Lower leg skin (tissue), 4 donors: Measurements from ENCODE around the gene NOL3. TPM values are rescaled to one million over a fixed set of nuclear protein-coding genes. Genes with fewer than 3 reads are reported as not detected.

Experiments
- DNase-seq, 2 donors: peaks; one replicate each; pipeline ENCODE4 v3.0.0-alpha.2; 2019; ENCODE audit warnings: low spot score in 2 of 2
- H3K4me3 ChIP-seq: fragments of 200-600 bp; sonication (generic); 2 replicates; pipeline ENCODE4 v1.5.1; 2017; ENCODE audit warnings: mild to moderate bottlenecking, low read depth; ENCODE audit not compliant: poor library complexity, severe bottlenecking
- POLR2A ChIP-seq, 2 donors: fragments of 450-650 bp; IDR thresholded peaks; one replicate each; pipeline ENCODE4 v1.6.1; 2016 to 2017; ENCODE audit warnings: antibody characterized with exemption in 2 of 2, mild to moderate bottlenecking in 1 of 2, moderate library complexity in 1 of 2
- WGBS, 2 donors: methylation state at CpG; one replicate each; pipeline ENCODE4 v1.1.5; 2018; 5-methylcytosine and 5-hydroxymethylcytosine counted together
- intact Hi-C: fragments of 100-400 bp; cut with DNase I; formaldehyde crosslinking; loops from one replicate; pipeline ENCODE4 v1.15.0; 2023; ENCODE audit warnings: low total_unique reads
- total RNA-seq, 4 donors: library from RNA; depleted of rRNA; stranded (reverse); fragments of >200 nt; gene quantifications; one replicate each; pipeline ENCODE4 v1.1.0, GENCODE V29; 2016
- TF ChIP-seq, protein P1 (sequence below), 3 donors: fragments of 450-650 bp; IDR thresholded peaks; one replicate each; pipeline ENCODE4 v1.5.1; 2016; ENCODE audit warnings: antibody characterized with exemption in 3 of 3, mild to moderate bottlenecking in 3 of 3, moderate library complexity in 2 of 3

NOL3 gene
- total RNA-seq, 4 donors from 2014 or later = 84.3 to 139 (median 115) TPM

DNA sequence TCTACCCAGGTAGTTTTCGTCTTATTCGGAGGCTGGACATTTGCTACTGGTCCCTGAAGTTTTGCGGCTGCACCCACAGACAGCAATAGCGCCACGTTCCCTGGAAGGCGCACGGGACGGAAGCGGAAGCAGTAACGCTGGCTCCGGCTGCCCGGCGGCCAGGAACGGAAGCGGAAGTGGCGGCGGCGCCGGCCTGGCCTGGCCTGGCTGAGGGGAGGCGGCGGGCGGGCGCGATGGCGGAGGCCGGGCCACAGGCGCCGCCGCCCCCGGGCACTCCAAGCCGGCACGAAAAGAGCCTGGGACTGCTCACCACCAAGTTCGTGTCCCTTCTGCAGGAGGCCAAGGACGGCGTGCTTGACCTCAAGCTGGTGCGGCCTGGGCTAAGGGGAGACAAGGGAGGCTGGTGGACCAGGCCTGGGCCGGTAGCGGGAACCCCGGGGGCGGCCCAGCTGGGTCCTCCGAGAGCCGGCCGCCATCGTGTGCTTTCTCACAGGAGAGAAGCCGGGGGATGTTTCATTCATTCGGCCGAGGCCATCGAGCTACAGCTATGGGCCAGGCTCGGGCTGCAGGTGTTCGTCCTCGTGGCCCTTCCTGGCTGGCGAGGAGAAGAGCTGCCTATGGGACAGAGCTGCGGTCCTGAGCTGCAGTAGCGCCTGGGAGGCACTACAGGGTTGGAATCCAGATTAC lies 21.8 kb downstream of the NOL3 start, which contains the start of gene E2F4:
TSS of gene E2F4 (plus strand) at position 161 of the 687 bp plus-strand sequence. CDS start at position 234, 73 bp downstream.
- WGBS, 2 donors = 0% methylated on average over 24 to 31 of the region's 54 CpGs
- TF ChIP-seq POLR2A (IDR thresholded peaks at IDR 0.05) = no peak
- TF ChIP-seq, protein P1, sequence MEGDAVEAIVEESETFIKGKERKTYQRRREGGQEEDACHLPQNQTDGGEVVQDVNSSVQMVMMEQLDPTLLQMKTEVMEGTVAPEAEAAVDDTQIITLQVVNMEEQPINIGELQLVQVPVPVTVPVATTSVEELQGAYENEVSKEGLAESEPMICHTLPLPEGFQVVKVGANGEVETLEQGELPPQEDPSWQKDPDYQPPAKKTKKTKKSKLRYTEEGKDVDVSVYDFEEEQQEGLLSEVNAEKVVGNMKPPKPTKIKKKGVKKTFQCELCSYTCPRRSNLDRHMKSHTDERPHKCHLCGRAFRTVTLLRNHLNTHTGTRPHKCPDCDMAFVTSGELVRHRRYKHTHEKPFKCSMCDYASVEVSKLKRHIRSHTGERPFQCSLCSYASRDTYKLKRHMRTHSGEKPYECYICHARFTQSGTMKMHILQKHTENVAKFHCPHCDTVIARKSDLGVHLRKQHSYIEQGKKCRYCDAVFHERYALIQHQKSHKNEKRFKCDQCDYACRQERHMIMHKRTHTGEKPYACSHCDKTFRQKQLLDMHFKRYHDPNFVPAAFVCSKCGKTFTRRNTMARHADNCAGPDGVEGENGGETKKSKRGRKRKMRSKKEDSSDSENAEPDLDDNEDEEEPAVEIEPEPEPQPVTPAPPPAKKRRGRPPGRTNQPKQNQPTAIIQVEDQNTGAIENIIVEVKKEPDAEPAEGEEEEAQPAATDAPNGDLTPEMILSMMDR (IDR thresholded peaks at IDR 0.05) = no peak
- peak within 1 kb of the TSS; percentile 93 for H3K4me3 ChIP-seq
- peak; percentile 86 to 97 for DNase-seq
- intact Hi-C loops = no loop called here

DNA sequence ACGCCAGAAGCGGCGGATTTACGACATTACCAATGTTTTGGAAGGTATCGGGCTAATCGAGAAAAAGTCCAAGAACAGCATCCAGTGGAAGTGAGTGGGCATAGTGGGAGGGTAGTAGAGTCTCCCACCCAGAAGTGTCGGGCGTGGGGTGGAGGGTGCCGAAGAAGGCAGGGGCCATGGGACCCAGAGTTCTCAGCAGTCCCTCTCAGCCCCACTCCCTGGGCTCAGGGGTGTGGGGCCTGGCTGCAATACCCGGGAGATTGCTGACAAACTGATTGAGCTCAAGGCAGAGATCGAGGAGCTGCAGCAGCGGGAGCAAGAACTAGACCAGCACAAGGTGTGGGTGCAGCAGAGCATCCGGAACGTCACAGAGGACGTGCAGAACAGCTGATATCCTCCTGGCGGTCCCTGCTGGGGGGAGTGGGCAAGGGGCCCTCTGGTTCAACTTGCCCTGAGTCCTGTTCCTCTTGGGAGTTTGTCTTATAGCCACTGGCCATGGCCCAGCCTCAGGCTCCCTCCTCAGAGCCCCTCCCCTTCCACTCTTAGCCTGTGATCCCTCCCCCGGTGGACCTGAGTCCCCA lies 22.5 kb downstream of the NOL3 start:
- intact Hi-C loops = no loop called here
- no peak for DNase-seq
- H3K4me3 ChIP-seq = peak overlapping the region; percentile 93
- TF ChIP-seq, protein P1 (IDR thresholded peaks at IDR 0.05) = no peak
- TF ChIP-seq POLR2A (IDR thresholded peaks at IDR 0.05) = no peak
- 16 to 22% methylated on average over 17 of the region's 17 CpGs for WGBS, 2 donors

DNA sequence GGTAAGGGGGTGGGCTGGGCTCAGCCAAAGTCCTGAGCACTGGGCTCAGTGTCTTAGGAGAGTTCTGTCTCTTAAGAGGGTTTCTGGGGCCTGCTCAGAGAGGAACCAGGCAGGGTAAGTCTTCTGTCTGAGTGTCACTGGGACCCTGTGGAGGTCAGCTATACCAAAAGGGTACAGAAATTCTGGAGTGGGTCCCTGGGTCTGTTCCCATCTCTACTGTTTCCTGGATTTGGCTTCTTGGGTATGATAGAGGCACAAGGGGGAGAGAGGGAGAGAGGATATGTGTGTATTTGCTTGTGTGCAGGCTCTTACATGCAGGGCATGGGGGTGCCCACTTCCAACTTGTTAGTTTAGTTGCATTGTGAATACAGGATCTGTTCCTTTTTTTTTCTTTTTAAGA lies 23.2 kb downstream of the NOL3 start:
- no peak overlapping the region for H3K4me3 ChIP-seq
- TF ChIP-seq, protein P1 (IDR thresholded peaks at IDR 0.05) = no peak
- no peak for TF ChIP-seq POLR2A (IDR thresholded peaks at IDR 0.05)
- intact Hi-C loops = no loop called here
- DNase-seq = no peak

DNA sequence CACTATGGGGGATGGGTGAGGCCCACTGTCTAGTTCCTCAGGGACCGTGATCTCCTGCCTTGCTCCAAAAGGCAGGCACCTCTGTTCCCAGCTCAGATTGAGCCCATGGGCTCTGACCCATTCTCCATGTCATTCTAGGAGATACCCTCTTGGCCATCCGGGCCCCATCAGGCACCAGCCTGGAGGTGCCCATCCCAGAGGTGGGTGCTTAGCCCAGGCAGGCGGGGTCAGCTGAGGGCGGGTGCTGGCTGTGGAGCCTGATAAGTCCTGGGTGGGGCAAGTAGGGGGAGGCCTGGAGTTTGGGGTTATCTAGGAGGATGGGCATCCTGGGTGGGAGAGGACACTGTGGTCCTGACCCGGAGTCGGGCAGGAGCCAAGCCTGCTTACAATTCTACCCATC lies 23.9 kb downstream of the NOL3 start:
- intact Hi-C loops = no loop called here
- WGBS, 2 donors = 90 to 91% methylated on average over 3 to 6 of the region's 6 CpGs
- no peak overlapping the region for H3K4me3 ChIP-seq
- no peak for TF ChIP-seq POLR2A (IDR thresholded peaks at IDR 0.05)
- TF ChIP-seq, protein P1 (IDR thresholded peaks at IDR 0.05) = no peak
- no peak for DNase-seq

DNA sequence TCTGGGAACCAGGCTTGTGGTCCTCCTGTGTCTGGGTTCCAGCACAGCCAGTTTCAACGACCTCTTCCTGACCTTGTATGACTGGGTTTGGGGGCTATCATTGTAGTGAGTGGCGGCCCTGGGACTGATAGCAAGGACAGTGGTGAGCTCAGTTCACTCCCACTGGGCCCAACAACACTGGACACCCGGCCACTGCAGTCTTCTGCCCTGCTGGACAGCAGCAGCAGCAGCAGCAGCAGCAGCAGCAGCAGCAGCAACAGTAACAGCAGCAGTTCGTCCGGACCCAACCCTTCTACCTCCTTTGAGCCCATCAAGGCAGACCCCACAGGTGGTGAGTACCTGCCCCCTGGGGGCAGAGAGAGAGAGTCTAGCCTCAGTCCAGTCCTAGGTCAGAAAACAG lies 25.3 kb downstream of the NOL3 start:
- intact Hi-C loops = no loop called here
- no peak for DNase-seq
- TF ChIP-seq, protein P1 (IDR thresholded peaks at IDR 0.05) = no peak
- no peak for TF ChIP-seq POLR2A (IDR thresholded peaks at IDR 0.05)
- WGBS, 2 donors = 71 to 91% methylated on average over 3 to 5 of the region's 5 CpGs
- no peak overlapping the region for H3K4me3 ChIP-seq
